Measurements from ENCODE around the gene KLHL10.

DNA sequence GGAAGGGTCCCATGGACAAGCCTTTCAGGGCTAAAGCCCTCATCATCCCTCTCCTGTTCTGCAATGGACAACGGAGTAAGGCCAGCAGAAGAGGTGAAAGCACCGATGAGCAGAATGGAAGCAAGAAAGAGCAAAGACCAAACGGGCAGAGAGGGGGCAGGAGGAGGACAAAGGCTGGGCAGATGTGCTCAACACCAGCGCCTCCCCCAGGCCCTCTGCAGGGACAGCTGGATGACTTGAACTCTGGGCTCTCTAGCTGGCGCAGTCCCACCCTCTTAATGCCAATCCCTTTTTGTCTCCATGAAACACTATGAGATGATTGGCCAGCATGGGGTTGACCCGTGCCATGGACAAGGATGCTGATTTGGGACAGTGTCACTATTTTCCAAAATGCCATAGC lies 59.1 kb downstream of the KLHL10 start:
- TF ChIP-seq, protein P1, sequence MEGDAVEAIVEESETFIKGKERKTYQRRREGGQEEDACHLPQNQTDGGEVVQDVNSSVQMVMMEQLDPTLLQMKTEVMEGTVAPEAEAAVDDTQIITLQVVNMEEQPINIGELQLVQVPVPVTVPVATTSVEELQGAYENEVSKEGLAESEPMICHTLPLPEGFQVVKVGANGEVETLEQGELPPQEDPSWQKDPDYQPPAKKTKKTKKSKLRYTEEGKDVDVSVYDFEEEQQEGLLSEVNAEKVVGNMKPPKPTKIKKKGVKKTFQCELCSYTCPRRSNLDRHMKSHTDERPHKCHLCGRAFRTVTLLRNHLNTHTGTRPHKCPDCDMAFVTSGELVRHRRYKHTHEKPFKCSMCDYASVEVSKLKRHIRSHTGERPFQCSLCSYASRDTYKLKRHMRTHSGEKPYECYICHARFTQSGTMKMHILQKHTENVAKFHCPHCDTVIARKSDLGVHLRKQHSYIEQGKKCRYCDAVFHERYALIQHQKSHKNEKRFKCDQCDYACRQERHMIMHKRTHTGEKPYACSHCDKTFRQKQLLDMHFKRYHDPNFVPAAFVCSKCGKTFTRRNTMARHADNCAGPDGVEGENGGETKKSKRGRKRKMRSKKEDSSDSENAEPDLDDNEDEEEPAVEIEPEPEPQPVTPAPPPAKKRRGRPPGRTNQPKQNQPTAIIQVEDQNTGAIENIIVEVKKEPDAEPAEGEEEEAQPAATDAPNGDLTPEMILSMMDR (conservative IDR thresholded peaks at IDR 0.05; ENCODE audit: low read depth, low read length) = no peak
- no peak for TF ChIP-seq CHD1 (IDR thresholded peaks at IDR 0.05; ENCODE audit: low read depth, low read length)
- no peak for TF ChIP-seq POLR2A (IDR thresholded peaks at IDR 0.05; ENCODE audit: low read depth, low read length)
- TF ChIP-seq BHLHE40 (IDR thresholded peaks at IDR 0.05; ENCODE audit: low read depth, low read length) = no peak
- no peak for TF ChIP-seq RCOR1 (IDR thresholded peaks at IDR 0.05; ENCODE audit: insufficient replicate concordance, low read length)
- no peak for TF ChIP-seq RFX5 (IDR thresholded peaks at IDR 0.05; ENCODE audit: low read depth, low read length)

All from IMR-90 (cell line).